ENCODE measurements around the gene BAHCC1. TPM values are rescaled to one million over a fixed set of nuclear protein-coding genes. Genes with fewer than 3 reads are reported as not detected.

The BAHCC1 gene
- total RNA-seq, 2 donors from 2014 or later: 41.2 to 69.6 TPM

- H3K9me3 ChIP-seq: no peaks in the 10 kb centered on the region
- peaks cover 6 to 32% of the 10 kb centered on the region in 2 donors for H3K4me1 ChIP-seq (ENCODE audit: control insufficient read depth in 1 of 2, low read depth in 2 of 2)
- ATAC-seq (ENCODE audit: insufficient number of reproducible peaks, low FRiP score, low read depth): peak; percentile 42
- H3K27ac ChIP-seq: no peak overlapping the region
- TF ChIP-seq CTCF (IDR thresholded peaks at IDR 0.05): no peak
- no peak for DNase-seq (ENCODE audit: low spot score)
- peak overlapping the region; percentile 75 for H3K4me3 ChIP-seq
- H3K27me3 ChIP-seq (replicated peaks; ENCODE audit: insufficient read depth): no peaks in the 10 kb centered on the region
- no peaks in the 10 kb centered on the region for H3K36me3 ChIP-seq
Measured at GRCh38 chr17:81481073-81481799, 86.0 kb downstream of the BAHCC1 start.

GRCh38 chr17:81481815-81482505, 86.7 kb downstream of the BAHCC1 start:
- Histone ChIP-seq H3K27me3 (replicated peaks; ENCODE audit: insufficient read depth) (no peaks in the 10 kb centered on the region), H3K4me3 (peak overlapping the region; percentile 75), H3K36me3 (no peaks in the 10 kb centered on the region), H3K4me1 (ENCODE audit: control insufficient read depth in 1 of 2, low read depth in 2 of 2) (peaks cover 6 to 32% of the 10 kb centered on the region in 2 donors), H3K27ac (no peak overlapping the region), H3K9me3 (no peaks in the 10 kb centered on the region)
- TF ChIP-seq CTCF (IDR thresholded peaks at IDR 0.05): no peak
- no peak for DNase-seq (ENCODE audit: low spot score)
- no peak for ATAC-seq (ENCODE audit: insufficient number of reproducible peaks, low FRiP score, low read depth)

GRCh38 chr17:81482673-81483072, 87.4 kb downstream of the BAHCC1 start:
- Histone ChIP-seq H3K9me3 (no peaks in the 10 kb centered on the region), H3K27me3 (replicated peaks; ENCODE audit: insufficient read depth) (no peaks in the 10 kb centered on the region), H3K4me3 (no peak overlapping the region), H3K4me1 (ENCODE audit: control insufficient read depth in 1 of 2, low read depth in 2 of 2) (peaks cover 6 to 38% of the 10 kb centered on the region in 2 donors), H3K36me3 (no peaks in the 10 kb centered on the region), H3K27ac (no peak overlapping the region)
- DNase-seq (ENCODE audit: low spot score) (no peak), ATAC-seq (ENCODE audit: insufficient number of reproducible peaks, low FRiP score, low read depth) (no peak)
- TF ChIP-seq CTCF (IDR thresholded peaks at IDR 0.05): no peak

GRCh38 chr17:81483085-81483861, 88.0 kb downstream of the BAHCC1 start:
- H3K4me3 ChIP-seq: peak overlapping the region; percentile 64
- no peaks in the 10 kb centered on the region for H3K36me3 ChIP-seq
- H3K27me3 ChIP-seq (replicated peaks; ENCODE audit: insufficient read depth): no peaks in the 10 kb centered on the region
- H3K27ac ChIP-seq: no peak overlapping the region
- H3K9me3 ChIP-seq: no peaks in the 10 kb centered on the region
- H3K4me1 ChIP-seq (ENCODE audit: control insufficient read depth in 1 of 2, low read depth in 2 of 2): peaks cover 6 to 39% of the 10 kb centered on the region in 2 donors
- no peak for DNase-seq (ENCODE audit: low spot score)
- no peak for TF ChIP-seq CTCF (IDR thresholded peaks at IDR 0.05)
- no peak for ATAC-seq (ENCODE audit: insufficient number of reproducible peaks, low FRiP score, low read depth)

- Histone ChIP-seq H3K4me3 (peak overlapping the region; percentile 64), H3K9me3 (no peaks in the 10 kb centered on the region), H3K27me3 (replicated peaks; ENCODE audit: insufficient read depth) (no peaks in the 10 kb centered on the region), H3K36me3 (no peaks in the 10 kb centered on the region), H3K27ac (no peak overlapping the region), H3K4me1 (ENCODE audit: control insufficient read depth in 1 of 2, low read depth in 2 of 2) (peaks cover 11 to 44% of the 10 kb centered on the region in 2 donors)
- TF ChIP-seq CTCF (IDR thresholded peaks at IDR 0.05): no peak
- no peak for ATAC-seq (ENCODE audit: insufficient number of reproducible peaks, low FRiP score, low read depth)
- no peak for DNase-seq (ENCODE audit: low spot score)
Measured at GRCh38 chr17:81483862-81484194, 88.6 kb downstream of the BAHCC1 start.
